Hematopoietic multipotent progenitor cell treated with erythropoietin and hydrocortisone succinate and interleukin-3 and kit ligand, for 8 days (in vitro differentiated cells): ENCODE data around the gene KCNQ4.

ENCODE experiments used
- DNase-seq: peaks from one replicate; pipeline ENCODE4 v3.0.0-alpha.2; 2015

KCNQ4 gene

GRCh38 chr1:40755067-40755466 lies 28.5 kb upstream of the KCNQ4 start:
- DNase-seq = no peak

- no peak for DNase-seq
Measured at GRCh38 chr1:40756523-40756922, 27.1 kb upstream of the KCNQ4 start.

- DNase-seq = no peak
Measured at GRCh38 chr1:40757084-40757483, 26.5 kb upstream of the KCNQ4 start.

DNA sequence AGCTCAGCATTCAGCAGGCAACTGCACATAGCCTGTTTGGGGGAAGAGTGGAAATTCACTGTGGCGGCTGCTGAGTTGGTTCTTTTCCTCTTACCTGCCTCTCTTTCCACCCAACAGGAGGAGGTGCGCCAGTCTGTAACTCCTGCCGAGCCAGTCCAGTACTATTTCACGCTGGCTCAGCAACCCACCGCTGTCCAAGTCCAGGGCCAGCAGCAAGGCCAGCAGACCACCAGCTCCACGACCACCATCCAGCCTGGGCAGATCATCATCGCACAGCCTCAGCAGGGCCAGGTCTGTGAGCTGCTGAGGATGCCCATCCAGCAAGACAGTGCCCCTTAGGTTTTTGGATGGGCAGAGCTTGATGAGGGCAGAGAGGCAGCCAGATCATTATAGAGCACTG lies 25.6 kb upstream of the KCNQ4 start:
- no peak for DNase-seq

DNA sequence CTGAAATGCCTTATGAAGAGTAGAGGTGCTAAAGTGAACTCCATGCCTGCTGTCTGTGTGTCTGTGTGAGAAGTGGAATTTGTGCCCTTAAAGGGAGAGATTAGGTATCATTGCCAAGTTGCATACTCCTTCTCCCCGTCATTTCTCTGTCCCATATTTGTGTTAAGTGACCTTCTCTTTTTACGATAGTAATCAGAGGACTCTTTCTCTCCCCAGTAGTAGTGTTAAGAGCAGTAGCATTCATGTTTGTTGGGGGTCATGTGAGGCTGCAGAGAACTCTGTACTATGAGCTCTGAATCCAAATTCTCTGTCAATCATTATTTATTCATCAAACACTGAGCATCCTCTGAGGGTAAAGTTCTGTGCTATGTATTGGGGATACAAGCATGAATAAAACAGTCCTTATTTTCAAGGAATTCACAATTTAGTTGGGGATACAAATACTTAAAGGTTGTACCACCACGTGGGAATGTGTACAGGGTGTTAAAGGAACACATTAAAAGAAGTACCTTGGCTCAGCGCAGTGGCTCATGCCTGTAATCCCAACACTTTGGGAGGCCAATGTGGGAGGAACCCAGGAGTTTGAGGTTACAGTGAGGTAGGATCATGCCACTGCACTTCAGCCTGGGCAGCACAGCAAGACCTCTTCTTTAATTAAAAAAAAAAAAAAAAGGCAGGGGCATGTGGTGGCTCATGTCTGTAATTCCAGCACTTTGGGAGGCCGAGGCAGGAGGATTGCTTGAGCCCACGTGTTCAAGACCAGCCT lies 24.8 kb upstream of the KCNQ4 start:
- no peak for DNase-seq

- DNase-seq = no peak
Measured at GRCh38 chr1:40760984-40761383, 22.6 kb upstream of the KCNQ4 start.

GRCh38 chr1:40762144-40762923 lies 21.3 kb upstream of the KCNQ4 start:
- no peak for DNase-seq

GRCh38 chr1:40763742-40764532 lies 19.6 kb upstream of the KCNQ4 start:
- DNase-seq = no peak

- DNase-seq = no peak
Measured at GRCh38 chr1:40764981-40765380, 18.6 kb upstream of the KCNQ4 start.

- no peak for DNase-seq
Measured at GRCh38 chr1:40766017-40766416, 17.6 kb upstream of the KCNQ4 start.

GRCh38 chr1:40766560-40766959 lies 17.0 kb upstream of the KCNQ4 start:
- no peak for DNase-seq

DNA sequence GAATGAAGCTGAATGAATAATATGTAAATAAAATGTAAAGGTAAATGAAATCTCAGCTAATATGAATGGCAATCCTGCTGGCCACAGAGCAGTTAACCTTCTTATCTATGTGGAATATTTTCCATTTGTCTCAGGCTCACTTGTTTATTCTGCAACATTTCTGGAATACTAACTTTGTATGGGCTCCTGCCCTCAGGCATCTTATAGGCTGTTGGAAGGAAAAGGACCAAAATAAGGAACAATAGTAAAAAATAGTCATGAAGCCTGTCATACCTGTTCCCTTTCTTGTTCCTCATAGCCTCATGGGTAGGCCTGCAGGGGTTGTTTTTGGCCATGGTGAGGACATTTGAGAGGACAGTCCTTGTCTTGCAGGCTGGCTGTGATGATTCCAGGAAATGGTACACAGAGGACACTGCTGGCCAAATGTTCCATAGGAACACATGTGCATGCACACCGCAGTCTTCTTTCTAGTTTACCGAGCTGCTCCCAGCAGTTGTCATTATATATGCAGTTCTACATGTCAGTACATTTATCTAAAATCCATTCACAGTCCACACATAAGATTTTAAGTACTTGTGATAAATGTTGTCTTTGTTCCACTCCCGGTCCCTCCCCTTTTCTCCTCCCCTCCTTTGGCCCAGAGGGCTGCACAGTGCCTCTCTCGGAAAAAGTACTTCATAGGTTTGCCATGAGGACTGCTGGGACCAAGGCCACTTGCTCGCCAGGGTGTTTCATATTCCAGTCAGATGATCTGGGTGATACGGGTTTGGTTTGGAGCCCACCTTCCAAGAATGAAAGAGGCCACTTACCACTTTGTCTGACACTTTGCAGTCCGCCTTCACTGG lies 15.2 kb upstream of the KCNQ4 start:
- DNase-seq = no peak

DNA sequence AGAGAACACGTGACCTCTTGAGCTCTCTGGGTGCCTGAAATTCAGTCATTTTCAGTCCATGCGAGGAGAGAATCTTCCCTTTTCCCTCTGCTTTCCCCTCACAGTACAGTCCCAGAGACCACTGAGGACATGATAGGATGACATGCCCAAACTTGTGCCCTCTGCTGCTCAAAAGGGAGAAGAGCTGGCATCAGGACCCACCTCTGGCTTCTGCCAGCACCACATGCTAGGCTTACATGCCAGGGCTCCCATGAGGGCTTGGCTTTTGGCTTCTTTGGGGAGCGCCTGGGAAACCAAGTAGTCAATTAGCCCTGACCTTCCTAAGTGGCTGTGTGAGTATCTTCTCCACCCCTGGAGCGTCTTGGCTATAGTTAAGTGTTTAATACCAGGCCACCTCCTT lies 13.8 kb upstream of the KCNQ4 start:
- DNase-seq = peak; percentile 59

DNA sequence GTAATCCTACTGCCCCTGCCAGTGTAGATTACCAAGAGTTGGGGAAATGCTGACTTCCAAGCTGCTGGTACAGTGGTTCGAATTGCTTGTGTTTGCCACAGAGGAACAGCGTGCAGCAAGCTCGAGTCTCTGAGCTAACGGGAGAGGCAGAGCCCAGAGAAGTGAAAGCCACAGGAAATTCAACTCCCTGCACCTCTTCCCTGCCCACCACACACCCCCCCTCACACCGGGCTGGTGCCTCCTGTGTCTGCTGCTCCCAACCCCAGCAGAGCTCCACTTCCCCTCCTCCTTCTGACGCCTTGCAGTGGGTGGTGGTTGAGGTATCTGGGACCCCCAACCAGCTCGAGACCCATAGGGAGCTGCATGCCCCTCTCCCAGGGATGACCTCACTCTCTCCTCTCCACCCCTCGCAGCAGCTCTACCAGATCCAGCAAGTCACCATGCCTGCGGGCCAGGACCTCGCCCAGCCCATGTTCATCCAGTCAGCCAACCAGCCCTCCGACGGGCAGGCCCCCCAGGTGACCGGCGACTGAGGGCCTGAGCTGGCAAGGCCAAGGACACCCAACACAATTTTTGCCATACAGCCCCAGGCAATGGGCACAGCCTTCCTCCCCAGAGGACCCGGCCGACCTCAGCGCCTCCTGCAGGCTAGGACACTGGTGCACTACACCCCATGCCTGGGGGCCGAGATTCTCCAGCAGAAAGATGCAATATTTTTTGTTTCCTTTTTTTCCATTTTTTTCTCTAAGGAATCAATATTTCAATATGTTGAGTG lies 13.1 kb upstream of the KCNQ4 start:
- no peak for DNase-seq

GRCh38 chr1:40772146-40772955 lies 11.2 kb upstream of the KCNQ4 start:
- no peak for DNase-seq

DNA sequence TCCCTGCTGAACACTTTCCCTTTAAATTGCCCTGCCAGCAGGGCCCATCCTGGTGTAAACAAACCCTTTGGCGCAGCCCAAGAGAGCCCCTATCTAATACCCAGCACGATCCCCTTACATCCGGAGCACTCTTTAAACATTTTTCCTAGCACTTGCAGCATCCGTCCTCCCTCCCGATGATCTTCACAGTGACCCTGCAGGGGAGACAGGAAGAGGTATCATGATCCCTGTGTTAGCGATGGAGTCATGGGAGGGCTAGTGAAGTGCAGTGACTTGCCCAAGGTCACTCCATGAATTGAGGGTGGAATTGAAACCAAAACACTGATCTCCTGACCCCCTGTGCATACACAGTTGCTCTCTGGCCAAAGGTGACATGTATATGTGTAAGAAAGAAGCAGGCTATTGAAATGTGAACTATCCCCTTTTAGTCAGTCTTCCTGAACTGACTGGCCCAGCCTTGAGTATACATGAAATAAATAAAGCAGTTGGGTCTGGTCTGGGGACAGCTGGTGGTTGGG lies 9.8 kb upstream of the KCNQ4 start:
- DNase-seq = no peak

DNA sequence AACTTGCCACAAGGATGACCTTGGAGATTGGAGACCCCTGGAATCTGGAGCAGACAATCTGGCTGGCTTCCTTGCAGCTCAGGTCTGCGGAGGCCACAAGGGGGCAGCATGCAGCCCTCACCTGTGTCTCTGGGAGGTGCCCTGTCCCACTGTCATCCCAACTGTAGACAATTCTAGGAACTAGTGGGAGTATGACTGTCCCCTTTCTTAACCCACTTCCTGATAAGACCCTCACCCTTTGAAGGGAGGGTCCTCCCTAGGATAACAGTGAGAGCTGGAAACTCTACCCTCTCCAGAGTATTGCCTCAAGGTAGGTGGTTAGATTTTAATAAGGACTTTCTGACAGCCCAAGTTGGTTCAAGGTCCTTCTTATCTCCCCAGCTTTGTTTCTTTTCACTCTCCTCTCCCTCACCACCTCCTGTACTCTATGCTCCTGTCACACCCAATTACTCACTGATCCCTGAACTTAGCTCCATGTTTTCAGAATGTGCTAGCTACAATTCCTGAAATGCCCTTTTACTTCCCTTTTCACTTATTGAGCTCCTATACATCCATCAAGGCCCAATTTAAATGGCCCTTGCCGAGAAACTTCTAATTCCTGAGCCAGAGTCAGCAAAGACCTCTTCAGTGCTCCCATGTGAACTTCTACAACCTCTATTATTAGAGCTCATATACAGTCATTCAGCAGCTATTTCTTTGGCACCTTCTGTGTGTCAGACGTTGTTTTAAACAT lies 9.2 kb upstream of the KCNQ4 start:
- DNase-seq = peak; percentile 67

- DNase-seq = no peak
Measured at GRCh38 chr1:40776236-40777072, 7.1 kb upstream of the KCNQ4 start.
